GM23338 (cell line): ENCODE results near the gene NOC2L. TPM values are rescaled to one million over a fixed set of nuclear protein-coding genes. Genes with fewer than 3 reads are reported as not detected.
A peak's percentile ranks its signal among the peaks of the same experiment; 100 is the strongest.

ENCODE experiments used
- ATAC-seq: fragments of 200-7000 bp; cut with Tn5 transposase; 3 replicates; pipeline ENCODE4 v1.9.1; 2020
- DNase-seq: peaks from one replicate; pipeline ENCODE4 v3.0.0-alpha.2; 2015; ENCODE audit warnings: low spot score
- H2AFZ ChIP-seq: fragments of 200-600 bp; sonication (generic); 2 replicates; pipeline ENCODE4 v1.8.0; 2016; ENCODE audit warnings: antibody characterized with exemption, mild to moderate bottlenecking, moderate library complexity
- H3F3A ChIP-seq: fragments of 200-600 bp; sonication (generic); replicated peaks from 2 replicates; pipeline ENCODE4 v1.8.0; 2017; ENCODE audit warnings: antibody characterized with exemption, mixed run types, low read depth
- H3K27ac ChIP-seq: fragments of 200-600 bp; sonication (generic); 2 replicates; pipeline ENCODE4 v1.6.1; 2016; ENCODE audit warnings: low read depth
- H3K27me3 ChIP-seq: fragments of 200-600 bp; sonication (generic); 2 replicates; pipeline ENCODE4 v1.8.0; 2016; ENCODE audit warnings: mild to moderate bottlenecking, mixed run types, moderate library complexity; ENCODE audit not compliant: insufficient read depth
- H3K36me3 ChIP-seq: fragments of 200-600 bp; sonication (generic); 2 replicates; pipeline ENCODE4 v1.8.0; 2016; ENCODE audit warnings: mild to moderate bottlenecking; ENCODE audit not compliant: insufficient read depth
- H3K4me1 ChIP-seq: fragments of 200-600 bp; sonication (generic); 2 replicates; pipeline ENCODE4 v1.8.0; 2016; ENCODE audit warnings: mild to moderate bottlenecking, moderate library complexity; ENCODE audit not compliant: insufficient read depth
- H3K4me2 ChIP-seq: fragments of 200-600 bp; sonication (generic); 2 replicates; pipeline ENCODE4 v1.7.1; 2017; ENCODE audit warnings: mixed run types
- H3K4me3 ChIP-seq: fragments of 200-600 bp; sonication (generic); 2 replicates; pipeline ENCODE4 v1.6.1; 2016; ENCODE audit warnings: mixed run types
- H3K79me2 ChIP-seq: fragments of 200-600 bp; sonication (generic); replicated peaks from 2 replicates; pipeline ENCODE4 v1.8.0; 2017; ENCODE audit warnings: mild to moderate bottlenecking; ENCODE audit not compliant: insufficient read depth
- H3K9me2 ChIP-seq: fragments of 200-600 bp; sonication (generic); 2 replicates; pipeline ENCODE4 v1.8.0; 2017; ENCODE audit not compliant: insufficient read depth
- H4K20me1 ChIP-seq: fragments of 200-600 bp; sonication (generic); replicated peaks from 2 replicates; pipeline ENCODE4 v1.8.0; 2017; ENCODE audit warnings: mild to moderate bottlenecking; ENCODE audit not compliant: insufficient read depth
- H3K27ac Mint-ChIP-seq: 2 replicates; pipeline ENCODE4 v1.8.0; 2020; ENCODE audit warnings: inconsistent platforms, mild to moderate bottlenecking, moderate library complexity, mixed read lengths
- H3K27me3 Mint-ChIP-seq: 3 replicates; pipeline ENCODE4 v1.8.0; 2022; ENCODE audit warnings: low read depth, mild to moderate bottlenecking, moderate library complexity, mixed read lengths, inconsistent platforms; ENCODE audit not compliant: insufficient read depth, poor library complexity
- H3K36me3 Mint-ChIP-seq: 3 replicates; pipeline ENCODE4 v1.8.0; 2021; ENCODE audit warnings: low read depth, mild to moderate bottlenecking, inconsistent platforms, moderate library complexity, mixed read lengths
- H3K4me1 Mint-ChIP-seq: 3 replicates; pipeline ENCODE4 v1.8.0; 2020; ENCODE audit warnings: mild to moderate bottlenecking, inconsistent platforms, mixed read lengths
- H3K4me3 Mint-ChIP-seq: 3 replicates; pipeline ENCODE4 v1.8.0; 2021; ENCODE audit warnings: moderate library complexity, mild to moderate bottlenecking, inconsistent platforms, mixed read lengths
- H3K9me3 Mint-ChIP-seq: 3 replicates; pipeline ENCODE4 v1.8.0; 2020; ENCODE audit warnings: moderate library complexity, mild to moderate bottlenecking, inconsistent platforms, mixed read lengths
- CREB1 ChIP-seq: fragments of 250-450 bp; sonication (Bioruptor Pico); IDR thresholded peaks from 2 replicates; pipeline ENCODE4 v1.5.0; 2020; ENCODE audit warnings: low read depth, mild to moderate bottlenecking, moderate library complexity
- CTCF ChIP-seq, 2 experiments: fragments of 200-600 bp in 1 of 2; sonication (generic) in 1 of 2; conservative IDR thresholded peaks; 2 replicates each; pipeline versions ENCODE4 v1.5.1 to v1.6.1; 2016 to 2017; ENCODE audit warnings: antibody characterized with exemption in 2 of 2, low read depth in 2 of 2, mild to moderate bottlenecking in 2 of 2, moderate library complexity in 1 of 2
- EZH2 ChIP-seq: fragments of 200-600 bp; sonication (generic); IDR thresholded peaks from one replicate; pipeline ENCODE4 v1.8.0; 2017; ENCODE audit warnings: antibody characterized with exemption, mild to moderate bottlenecking, low read depth; ENCODE audit not compliant: unreplicated experiment
- JUNB ChIP-seq: IDR thresholded peaks from one replicate; pipeline ENCODE4 v1.6.1; 2016; ENCODE audit warnings: antibody characterized with exemption; ENCODE audit not compliant: unreplicated experiment
- NANOG ChIP-seq: IDR thresholded peaks from 2 replicates; pipeline ENCODE4 v1.6.1; 2016; ENCODE audit warnings: antibody characterized with exemption, borderline replicate concordance
- ZNF114 ChIP-seq: fragments of 250-450 bp; sonication (Bioruptor Pico); IDR thresholded peaks from 2 replicates; pipeline ENCODE4 v1.5.0; 2020; ENCODE audit warnings: mild to moderate bottlenecking, moderate library complexity
- ZNF462 ChIP-seq: fragments of 250-450 bp; sonication (Bioruptor Pico); IDR thresholded peaks from 2 replicates; pipeline ENCODE4 v1.5.0; 2020; ENCODE audit warnings: mild to moderate bottlenecking, moderate library complexity
- polyA plus RNA-seq: library from polyadenylated mRNA; unstranded; fragments of >200 nt; fragmentation: Nextera tagmentation; extraction: Ambion mirVana; gene quantifications from 2 replicates; pipeline ENCODE4 v1.2.1, GENCODE V29; 2016
- total RNA-seq: library from RNA; depleted of rRNA; stranded (reverse); fragments of >200 nt; shearing (Covaris generic); gene quantifications from 2 replicates; pipeline ENCODE4 v1.2.3, GENCODE V29; 2014

NOC2L gene
- total and polyA plus RNA-seq, 2 experiments from 2014 or later = 79.3 to 125 TPM

GRCh38 chr1:952201-952600 lies 6.9 kb downstream of the NOC2L start:
- Histone ChIP-seq H3K4me3 (no peak overlapping the region), H3K9me2 (no peaks in the 10 kb centered on the region), H3K79me2 (no peaks in the 10 kb centered on the region), H4K20me1 (no peaks in the 10 kb centered on the region; the same call in 1 of the 2 replicates), H3K27ac (no peak overlapping the region), H3F3A (no peaks in the 10 kb centered on the region), H3K27me3 (no peaks in the 10 kb centered on the region), H3K4me2 (no peak overlapping the region), H2AFZ (no peak overlapping the region), H3K4me1 (no peaks in the 10 kb centered on the region), H3K36me3 (peaks cover 25% of the 10 kb centered on the region)
- no peak for DNase-seq
- Mint-ChIP-seq H3K4me1 (no peaks in the 10 kb centered on the region), H3K4me3 (no peak overlapping the region), H3K9me3 (no peaks in the 10 kb centered on the region; the same call in 2 of the 3 replicates), H3K27me3 (peaks cover 10% of the 10 kb centered on the region), H3K36me3 (peaks cover 62% of the 10 kb centered on the region), H3K27ac (no peak overlapping the region)
- ATAC-seq = no peak
- TF ChIP-seq ZNF114 (no peak), NANOG (no peak), EZH2 (no peak), CREB1 (CRISPR knock-in tag) (no peak), ZNF462 (CRISPR knock-in tag) (no peak), JUNB (no peak)

GRCh38 chr1:951364-951763 lies 7.7 kb downstream of the NOC2L start:
- peaks cover 60% of the 10 kb centered on the region for H3K36me3 Mint-ChIP-seq
- Histone ChIP-seq H3K9me2 (no peaks in the 10 kb centered on the region), H3K27me3 (no peaks in the 10 kb centered on the region), H3K4me1 (no peaks in the 10 kb centered on the region), H2AFZ (no peak overlapping the region), H3K27ac (no peak overlapping the region), H3K36me3 (peaks cover 25% of the 10 kb centered on the region), H3K4me3 (no peak overlapping the region), H3K79me2 (no peaks in the 10 kb centered on the region), H3K4me2 (no peak overlapping the region), H3F3A (no peaks in the 10 kb centered on the region), H4K20me1 (no peaks in the 10 kb centered on the region; the same call in 1 of the 2 replicates)
- peak; percentile 93 for ATAC-seq
- H3K4me3 Mint-ChIP-seq = no peak overlapping the region
- H3K4me1 Mint-ChIP-seq = no peaks in the 10 kb centered on the region
- H3K27ac Mint-ChIP-seq = no peak overlapping the region
- DNase-seq = peak; percentile 75
- no peaks in the 10 kb centered on the region; the same call in 2 of the 3 replicates for H3K9me3 Mint-ChIP-seq
- H3K27me3 Mint-ChIP-seq = peaks cover 10% of the 10 kb centered on the region
- peak; percentile 57 to 75 for TF ChIP-seq CTCF (conservative IDR thresholded peaks at IDR 0.05; ENCODE audit: low read depth in 2 of 2)
